Posterior vena cava (tissue), 2 donors: ENCODE results near the gene DLG2. TPM values are rescaled to one million over a fixed set of nuclear protein-coding genes. Genes with fewer than 3 reads are reported as not detected.

Experiments
- DNase-seq: peaks from one replicate; pipeline ENCODE4 v3.0.0-alpha.2; 2020; ENCODE audit warnings: low spot score
- intact Hi-C, 2 donors: fragments of 100-400 bp; cut with DNase I; formaldehyde crosslinking; loops; one replicate each; pipeline versions ENCODE4 v1.14.1 to v1.14.2; 2022 to 2023
- total RNA-seq, 2 donors: library from RNA; stranded (reverse); fragmentation: NEBNext Ultra II Directional; extraction: Animal tissue kit (Norgen Biotek cat#: 25700); gene quantifications; one replicate each; pipeline ENCODE4 v1.2.1, GENCODE V29; 2021
- donor health status: DM: yes; HTN: yes; CAD: no.
- donor health status: DM: yes; HTN: yes; CAD: no.

Gene DLG2
- total RNA-seq, 2 donors from 2014 or later: 17.2 to 20.5 TPM

DNA sequence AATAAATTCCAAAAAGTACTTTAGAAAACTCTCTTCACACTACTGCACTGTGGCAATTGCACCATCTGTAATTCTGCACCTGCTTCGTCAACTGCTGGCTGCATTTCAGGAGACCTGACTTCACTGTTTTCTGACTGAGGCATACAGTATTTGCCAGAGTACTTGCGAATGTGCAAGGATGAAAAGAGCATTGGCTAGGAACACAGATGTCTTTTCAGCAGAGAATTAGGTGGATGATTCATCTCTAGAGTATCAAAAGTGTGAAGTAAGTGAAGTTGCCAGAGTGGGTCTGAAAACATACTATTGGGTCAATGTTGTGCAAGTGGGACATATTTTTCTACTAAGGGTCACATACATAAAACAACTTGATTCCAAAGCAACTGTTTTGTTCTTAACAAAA is 1913.4 kb downstream of the DLG2 start:
- no peak for DNase-seq
- intact Hi-C loops: no loop called here

DNA sequence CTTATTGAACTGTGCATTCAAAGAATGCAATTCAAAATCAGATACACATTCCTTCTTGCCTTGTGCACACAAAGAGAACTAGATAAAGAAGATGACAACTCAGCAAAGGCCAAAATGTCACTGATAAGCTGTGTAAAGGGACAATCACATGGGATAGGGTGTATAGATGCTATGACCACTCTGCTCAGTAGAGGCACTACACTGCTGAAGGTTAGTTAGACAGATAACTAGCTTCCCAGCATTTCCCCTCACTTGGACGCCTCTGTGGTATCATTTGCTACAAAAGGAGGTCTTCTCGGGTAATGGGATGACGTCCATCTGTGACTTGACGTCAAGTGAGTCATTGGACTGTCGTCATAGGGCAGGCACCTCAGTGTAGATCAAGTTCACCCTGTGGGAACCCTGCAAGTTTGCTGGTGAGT is 1916.0 kb downstream of the DLG2 start:
- DNase-seq: no peak
- intact Hi-C loops: no loop called here

DNA sequence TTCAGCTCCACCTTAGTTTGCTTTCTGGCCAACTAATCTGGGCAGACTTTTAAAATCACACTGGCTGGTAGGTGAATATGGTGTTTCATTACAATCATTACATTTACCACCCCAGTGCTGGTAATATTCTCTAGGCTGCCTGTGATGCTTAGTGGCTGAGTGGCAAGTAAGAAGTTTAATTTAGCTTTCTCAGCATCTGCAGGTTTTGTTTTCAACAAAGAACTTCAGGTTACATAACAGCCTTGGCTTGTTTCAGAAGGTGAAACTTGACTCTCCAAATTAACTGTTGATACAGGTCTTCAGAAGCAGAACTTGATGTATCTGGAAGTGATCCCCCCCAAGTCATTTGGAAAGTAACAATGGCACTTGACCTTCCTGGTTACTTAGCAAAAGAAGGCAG is 1917.7 kb downstream of the DLG2 start:
- no peak for DNase-seq
- intact Hi-C loops: no loop called here

DNA sequence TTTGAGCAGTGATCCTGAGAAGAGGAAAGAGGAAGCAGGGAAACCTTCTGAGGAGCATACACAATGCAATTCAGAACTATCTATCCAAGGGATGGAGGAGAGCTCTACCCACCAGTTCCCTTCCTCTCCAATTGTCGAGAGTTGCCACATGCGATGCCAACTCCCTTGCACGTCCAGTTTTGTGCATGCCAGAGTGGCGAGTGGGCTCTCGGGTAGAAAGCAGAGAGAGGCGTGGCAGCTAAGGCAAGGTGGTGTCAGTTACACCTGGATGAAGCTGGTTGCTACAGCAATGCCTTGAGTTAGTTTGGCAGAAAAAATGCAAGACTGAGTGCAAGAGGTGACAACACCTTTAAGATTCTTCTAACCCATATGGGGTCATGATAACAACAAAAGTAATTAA is 1920.6 kb downstream of the DLG2 start:
- intact Hi-C loops: no loop called here
- DNase-seq: no peak

DNA sequence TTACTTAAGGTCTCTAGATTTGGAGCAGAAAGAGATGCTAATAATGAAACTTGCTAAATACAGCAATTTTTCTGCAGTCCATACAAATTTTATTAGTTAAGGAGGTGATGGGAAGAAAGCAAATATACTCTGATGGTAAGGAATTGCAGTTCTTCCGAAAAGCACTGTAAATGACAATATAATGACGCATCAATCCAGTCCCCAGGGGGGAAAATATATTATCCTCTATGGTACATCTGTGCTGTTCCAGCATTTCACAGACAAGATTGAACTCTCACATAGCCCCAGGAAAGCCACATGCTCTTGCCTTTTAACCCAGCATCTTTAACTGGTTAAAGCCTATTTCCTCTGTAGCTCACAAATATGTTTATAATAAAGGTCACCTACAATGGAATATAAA is 1924.3 kb downstream of the DLG2 start:
- intact Hi-C loops: no loop called here
- no peak for DNase-seq

DNA sequence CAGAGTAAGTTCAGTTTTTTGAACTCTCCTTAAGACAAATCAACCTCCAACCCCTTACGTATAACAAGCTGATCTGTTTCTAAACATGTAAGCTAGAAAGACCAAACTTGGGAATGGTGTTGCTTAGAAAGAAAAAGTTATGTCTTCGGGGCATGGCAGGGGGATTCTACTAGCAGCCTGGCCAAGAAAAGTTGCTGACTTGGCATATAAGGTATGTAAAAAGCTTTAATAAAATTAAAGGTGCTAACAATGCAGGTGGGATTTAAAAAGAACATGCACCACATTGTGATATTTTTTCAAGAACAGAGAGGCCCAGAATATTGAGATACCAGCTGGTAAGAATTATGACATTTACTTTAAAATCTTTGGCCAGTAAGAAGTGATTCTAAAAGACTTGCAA is 1929.6 kb downstream of the DLG2 start:
- intact Hi-C loops: no loop called here
- DNase-seq: no peak

DNA sequence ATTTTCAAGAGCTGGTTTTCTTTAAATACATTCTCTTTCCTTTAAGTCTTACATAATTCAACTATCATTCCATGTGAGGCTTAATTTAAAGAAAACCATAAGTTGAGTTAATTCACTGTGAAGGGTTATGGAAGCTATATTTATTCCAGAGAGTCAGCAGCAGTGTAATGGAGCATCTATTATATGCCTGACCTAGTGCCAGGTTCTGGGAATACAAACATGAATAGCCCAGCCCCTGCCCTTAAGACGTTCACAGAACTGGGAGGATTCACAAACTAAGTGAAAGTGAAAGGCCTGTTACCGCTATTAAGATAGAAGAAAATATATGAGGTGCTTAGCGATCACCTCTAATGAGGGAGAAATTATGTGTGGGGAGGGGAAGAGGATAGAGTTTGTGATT is 1932.1 kb downstream of the DLG2 start:
- no peak for DNase-seq
- intact Hi-C loops: no loop called here

DNA sequence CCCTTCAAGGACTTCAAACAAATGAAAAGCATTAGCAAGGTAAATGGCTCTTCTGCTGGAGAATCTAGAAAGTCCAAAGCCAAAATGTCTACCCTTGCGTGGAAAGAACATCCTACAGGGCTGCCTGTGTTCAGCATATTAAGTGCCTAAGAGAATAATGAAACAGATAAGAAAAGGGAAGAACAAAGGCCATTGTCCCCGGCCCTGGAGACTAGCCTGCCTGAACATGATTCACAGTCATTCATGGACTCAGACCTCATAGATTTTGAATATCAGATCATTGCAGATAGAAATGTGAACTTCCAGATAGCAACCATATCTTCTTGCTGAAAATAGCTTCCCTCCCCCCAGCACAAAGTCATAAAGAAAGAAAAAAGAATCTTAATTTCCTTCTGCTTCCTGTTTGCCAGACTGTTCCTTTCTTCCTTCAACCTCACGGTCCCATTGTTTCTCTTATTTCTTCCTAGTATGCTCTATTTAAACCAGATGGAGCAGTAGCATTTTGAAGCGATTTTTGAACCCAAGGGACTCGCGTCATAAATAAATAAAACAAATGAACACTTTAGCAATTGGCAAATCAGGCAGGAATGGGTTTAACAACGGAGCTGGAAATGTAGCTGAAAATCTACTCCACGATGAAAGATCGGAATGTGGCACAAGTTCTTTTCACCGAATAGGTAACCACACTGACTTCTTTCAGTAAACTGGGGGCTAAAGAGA is 1932.8 kb downstream of the DLG2 start:
- no peak for DNase-seq
- intact Hi-C loops: no loop called here

DNA sequence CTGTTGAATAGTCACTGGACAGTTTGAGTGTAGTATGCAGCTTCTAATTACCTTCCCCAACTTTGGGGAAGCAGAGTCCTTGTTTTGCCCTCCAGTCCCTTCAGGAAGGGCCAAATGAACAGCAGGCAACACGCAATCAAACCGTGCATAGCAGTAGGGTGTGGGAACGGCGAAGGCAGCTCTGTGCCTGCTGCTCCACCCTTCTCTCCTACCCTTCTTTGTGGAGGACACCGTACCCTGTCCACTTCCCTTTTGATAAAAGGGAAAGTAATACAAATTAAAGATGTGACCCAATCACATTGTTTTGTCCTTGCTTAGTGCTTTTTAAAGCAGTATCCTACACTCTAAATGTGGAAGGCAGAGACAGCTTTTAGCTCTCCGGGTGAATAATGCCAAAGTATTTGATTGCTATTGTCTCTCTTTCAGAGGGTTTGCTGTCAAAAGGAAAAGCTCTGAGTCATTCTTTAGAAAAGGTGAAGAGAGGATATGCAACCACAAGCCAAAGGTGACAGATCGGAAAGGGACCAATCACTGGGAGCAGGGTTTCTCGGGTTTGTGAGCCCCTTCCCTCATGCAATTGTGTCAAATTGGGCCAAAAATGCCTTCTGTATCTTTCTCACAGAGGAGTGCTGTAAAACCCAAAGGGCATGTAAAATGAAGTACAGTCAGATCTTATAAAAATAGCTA is 1933.7 kb downstream of the DLG2 start:
- no peak for DNase-seq
- intact Hi-C loops: no loop called here

DNA sequence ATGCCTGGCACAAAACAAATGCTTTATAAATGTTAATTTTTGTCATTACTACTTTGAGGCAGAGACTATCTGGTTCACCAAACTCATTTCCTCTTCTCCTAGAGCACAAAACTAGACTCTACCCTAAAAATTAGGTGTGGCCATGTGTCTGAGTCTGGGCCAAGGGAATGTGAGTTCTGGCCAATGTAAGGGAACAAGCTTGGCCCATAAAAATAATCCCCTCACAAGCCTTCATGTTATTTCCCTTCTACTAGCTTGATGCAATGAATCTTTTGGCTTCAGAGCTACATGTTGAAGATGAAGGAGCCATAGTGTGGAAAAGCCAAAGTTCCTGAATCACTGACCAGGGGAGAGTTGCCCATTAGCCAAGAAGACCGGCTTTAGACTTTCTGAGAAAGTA is 1934.5 kb downstream of the DLG2 start:
- DNase-seq: no peak
- intact Hi-C loops: no loop called here

DNA sequence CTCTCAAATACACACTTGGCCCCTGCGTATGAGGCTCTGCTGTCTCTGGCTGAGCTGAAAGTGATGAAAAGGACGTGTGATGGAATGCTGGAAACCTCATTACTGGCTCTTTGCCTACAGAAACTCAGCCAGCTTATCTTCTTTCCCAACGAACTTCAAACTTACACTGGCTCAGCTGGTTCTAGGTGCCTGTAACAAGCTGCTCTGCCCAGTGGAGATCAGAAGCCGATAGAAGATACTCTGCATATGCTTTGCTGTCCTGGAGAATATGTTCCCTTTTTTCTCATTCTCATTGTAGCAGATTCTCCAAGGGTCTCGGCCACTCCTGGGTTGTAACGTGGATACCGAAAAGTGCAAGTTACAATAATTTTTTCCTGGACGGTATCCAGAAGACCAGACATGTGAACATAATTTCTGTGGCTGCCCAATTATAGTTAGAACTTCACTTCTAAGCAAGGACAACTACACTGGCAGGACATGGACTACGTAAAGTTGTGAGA is 1935.6 kb downstream of the DLG2 start:
- no peak for DNase-seq
- intact Hi-C loops: no loop called here

DNA sequence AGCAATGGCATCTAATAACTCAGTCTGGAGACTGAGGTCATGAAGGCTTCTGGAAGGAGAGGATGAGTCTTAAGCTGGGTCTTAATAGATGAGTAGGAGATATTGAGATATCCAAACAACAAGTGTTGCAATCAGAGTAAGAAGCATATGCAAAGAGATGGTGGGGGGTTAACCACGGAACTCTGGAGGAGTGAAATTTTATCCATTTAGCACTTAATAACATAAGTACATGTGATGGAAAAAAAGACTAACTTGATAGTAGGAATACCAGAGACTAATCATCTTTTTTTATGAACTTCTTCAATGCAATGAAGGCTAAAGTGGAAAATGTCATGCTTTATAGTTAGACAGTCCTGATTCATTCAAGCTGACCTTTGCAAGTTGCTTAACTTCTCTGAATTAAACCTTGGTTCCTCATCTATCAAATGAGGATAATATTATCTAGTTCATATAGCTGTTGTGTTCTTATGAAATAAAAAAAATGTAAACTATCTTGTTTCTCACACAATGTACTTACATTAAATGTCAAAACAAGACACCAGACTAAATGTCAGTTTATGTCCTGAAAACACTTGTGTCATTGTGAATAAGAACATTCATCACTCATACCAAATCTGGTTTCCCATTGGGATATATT is 1937.9 kb downstream of the DLG2 start:
- intact Hi-C loops: no loop called here
- DNase-seq: no peak

DNA sequence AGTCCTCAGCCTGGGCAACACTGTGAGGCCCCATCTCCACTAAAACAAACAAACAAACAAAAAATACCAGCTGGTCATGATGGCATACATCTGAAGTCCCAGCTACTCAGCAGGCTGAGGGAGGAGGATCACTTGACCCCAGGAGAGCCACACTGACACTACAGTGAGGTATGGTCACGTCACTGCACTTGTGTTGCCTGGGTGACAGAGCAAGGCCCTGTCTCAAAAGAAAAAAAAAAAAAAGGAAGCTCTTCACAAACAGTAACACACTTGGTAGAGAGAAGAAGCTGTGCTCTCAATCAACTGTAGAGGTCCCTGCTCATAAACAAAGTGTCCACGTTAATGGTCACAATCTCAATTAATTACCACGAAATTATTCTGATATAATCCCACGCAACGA is 1939.4 kb downstream of the DLG2 start:
- intact Hi-C loops: no loop called here
- DNase-seq: no peak

DNA sequence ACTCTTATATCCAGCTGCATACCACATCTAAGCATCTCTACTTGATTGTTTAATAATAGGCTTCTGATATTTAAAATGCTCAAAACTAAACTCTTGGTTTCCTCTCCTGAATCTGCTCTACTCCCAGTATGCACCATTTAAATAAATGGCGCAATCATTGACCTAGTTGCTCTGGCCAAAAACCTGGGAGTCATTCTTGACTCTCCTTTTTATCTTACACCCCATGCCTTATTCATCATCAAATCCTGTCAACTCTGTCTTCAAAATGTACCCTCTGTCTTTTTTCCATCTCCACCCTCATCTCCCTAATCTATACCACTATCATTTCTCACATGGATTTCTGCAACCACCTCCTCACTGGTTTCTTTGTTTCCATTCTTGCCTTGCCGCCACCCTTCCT is 1941.4 kb downstream of the DLG2 start:
- intact Hi-C loops: no loop called here

DNA sequence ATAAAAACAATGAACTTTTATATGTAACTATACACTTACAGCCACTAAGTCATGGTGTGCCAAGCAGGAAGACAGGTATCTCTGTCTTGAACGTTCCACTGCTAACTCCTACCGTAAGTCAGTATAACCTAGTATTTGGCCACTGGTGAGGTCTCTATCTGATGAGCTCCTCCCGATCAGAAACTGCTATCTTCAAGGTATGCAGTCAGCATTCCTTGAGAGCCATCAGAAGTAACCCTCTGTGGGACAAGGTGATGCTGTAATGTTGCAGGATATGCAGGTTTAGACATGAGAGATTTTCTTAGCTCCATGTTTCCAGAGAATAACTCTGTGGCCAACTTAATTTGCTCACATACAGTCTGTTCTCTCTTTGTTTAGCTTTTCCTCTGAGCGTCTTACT is 1943.1 kb downstream of the DLG2 start:
- no peak for DNase-seq
- intact Hi-C loops: no loop called here

More for the DNA sequence above, 1941.4 kb downstream of the DLG2 start:
- DNase-seq: no peak

DNA sequence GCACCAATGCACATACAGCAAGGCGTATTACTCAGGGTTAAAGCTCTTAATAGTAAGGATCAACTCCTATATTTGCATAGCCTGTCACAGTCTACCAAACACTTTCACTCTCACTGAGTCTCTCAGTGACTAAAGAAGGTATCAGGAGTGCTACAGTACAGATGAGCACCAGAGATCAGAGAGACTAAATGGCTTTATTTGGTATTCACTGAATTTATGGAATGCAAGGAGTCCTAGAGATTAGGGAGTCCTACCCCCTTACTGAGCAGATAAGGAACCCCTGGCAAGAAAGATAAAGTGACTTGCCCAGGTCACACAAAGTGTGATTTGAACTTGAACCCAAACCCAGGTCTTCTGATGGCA is 1944.6 kb downstream of the DLG2 start:
- intact Hi-C loops: no loop called here
- no peak for DNase-seq

DNA sequence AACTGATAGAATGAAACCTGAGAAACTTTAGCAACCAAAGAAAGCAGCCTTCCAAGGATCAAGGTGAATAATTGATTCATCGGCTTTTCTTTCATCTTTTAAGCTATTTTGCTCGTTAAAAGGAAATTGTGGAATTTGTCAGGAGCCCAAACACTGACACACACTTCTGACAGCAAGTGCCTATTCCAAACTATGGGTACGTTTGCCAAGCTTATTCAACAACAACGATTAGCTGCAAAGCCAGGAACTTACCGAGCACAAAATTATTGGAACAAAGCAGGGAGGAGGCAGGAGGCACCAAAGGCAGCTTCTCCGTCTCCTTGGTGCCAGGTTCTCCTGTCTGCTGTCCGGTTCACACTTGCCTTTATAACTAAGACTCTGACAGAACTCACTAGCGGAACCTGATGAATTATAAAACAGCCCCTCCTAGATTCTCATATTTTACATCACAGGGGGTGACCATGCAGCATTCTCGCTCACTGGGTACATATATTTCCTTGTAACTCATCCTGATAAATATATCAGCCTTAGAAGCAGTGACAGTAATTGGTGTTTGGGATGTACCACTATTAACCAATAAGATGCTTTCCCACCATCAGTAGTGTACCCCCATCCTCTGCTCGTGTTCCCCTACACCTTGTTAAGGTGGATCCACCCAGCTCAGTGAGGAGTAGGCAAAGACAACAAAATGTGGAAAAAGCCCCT is 1945.1 kb downstream of the DLG2 start:
- intact Hi-C loops: no loop called here
- no peak for DNase-seq

DNA sequence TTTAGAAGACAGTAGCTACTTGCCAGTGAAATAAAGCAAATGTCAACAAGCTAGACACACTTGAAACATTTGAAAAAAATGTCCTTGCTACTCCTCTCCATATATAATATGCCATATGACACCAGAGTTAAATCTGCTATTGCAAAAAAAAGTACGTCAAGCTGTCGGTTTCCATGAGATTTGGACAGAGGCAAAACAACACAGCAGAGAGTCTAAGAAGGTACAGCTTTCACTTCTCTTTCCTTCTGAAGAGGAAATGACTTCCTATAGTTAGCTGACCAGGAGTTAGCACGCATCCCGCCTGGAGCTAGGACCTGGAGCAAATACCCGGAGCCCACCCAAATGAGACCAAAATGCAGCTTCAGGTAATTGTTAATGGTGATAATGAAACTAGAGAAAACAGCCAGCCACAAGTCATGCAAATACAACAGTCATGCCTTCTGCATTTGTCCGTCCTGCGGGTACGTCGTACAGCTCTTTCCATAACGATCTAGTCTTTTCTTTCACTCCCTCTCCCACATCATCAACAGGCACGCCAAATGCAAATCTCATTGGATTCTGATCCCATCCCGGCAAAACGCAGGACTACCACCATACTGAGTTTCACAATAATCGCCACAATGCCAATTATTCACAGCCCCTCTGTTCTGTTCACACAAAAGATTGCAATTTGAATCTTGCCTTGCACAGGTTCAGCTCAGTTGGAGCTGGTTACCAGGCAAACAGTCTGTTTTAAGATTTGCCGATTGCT is 1945.9 kb downstream of the DLG2 start:
- DNase-seq: no peak
- intact Hi-C loops: no loop called here

DNA sequence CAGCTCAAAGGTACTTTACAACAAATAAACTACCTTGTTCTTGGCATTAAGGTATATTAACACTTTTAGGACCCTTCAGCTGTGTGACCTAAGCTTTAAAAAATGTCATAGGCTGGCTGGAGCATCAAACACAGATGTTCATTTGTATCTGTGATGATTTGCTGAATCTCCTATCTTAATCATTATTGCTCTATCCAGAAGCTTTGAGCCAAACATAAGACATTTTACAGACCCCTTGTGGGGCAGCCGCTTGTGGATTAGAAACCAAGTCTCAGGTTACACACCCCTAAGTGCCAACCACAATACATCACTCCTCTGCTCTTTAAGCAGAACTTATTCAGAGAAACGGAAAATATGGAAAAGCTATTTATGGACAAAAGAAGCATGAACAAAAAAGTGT is 1946.8 kb downstream of the DLG2 start:
- intact Hi-C loops: no loop called here
- DNase-seq: no peak
